DMS79 treated with DMSO at 0.1 percent for 48 hours (cell line): ENCODE data around the gene UBE2R2.
"Not testable (repeated sequence)": the region's sequence is repeated elsewhere in the genome, so short reads cannot be mapped to it uniquely, and the experiment has no call there.

ENCODE experiments used
- DNase-seq: peaks from one replicate; lab custom pipeline; 2025; lab: John Stamatoyannopoulos, UW

UBE2R2 gene, protein sequence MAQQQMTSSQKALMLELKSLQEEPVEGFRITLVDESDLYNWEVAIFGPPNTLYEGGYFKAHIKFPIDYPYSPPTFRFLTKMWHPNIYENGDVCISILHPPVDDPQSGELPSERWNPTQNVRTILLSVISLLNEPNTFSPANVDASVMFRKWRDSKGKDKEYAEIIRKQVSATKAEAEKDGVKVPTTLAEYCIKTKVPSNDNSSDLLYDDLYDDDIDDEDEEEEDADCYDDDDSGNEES

DNA sequence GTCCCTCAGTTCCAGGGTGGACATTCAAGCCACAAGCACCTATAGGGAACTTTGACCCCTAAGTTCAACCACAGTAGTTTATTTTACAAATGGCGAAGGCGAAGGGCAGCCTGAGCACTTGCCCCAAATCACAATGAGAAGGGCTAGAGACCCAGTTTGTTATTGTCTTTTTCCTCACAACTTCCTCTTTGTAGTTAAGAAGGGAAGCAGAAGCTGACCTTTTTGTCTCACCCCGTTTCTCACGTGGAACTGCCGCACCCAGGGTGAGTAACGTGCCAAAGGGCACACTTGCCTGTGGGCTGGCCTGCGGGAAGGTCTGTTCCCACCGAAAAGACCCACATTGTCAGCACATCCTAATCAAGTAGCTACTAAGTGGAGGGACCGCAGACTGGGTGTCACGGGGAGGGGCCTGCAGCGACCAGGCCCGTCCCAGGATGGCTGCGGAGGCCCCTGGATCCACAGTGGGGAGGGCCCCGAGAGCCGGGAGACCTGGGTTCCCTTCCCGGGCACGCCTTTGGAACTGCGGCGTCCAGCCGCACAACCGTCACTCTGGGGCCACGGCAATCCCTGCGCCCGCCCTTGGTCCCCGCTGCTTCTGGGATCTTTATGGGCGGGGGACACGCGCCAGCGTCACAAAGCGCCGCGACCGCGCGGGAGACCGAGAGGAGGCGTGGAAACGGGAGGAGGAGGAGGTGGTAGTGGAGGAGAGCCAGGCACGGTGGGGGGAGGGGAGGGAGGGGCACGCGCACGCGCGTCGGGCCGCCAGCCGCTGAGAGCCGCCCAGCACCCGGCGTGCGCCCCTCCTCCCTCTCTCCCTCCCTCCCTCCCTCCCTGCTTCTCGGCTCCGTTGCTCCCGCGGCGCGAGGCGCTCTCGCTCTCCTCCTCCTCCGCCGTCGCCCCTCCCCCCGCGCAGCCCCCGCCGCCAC lies at the start of gene UBE2R2:
Gene UBE2R2 (plus strand): TSS at position 834 of the 926 bp plus-strand sequence. CDS start 598 bp downstream, outside the sequence.
- DNase-seq: peak; percentile 91

DNA sequence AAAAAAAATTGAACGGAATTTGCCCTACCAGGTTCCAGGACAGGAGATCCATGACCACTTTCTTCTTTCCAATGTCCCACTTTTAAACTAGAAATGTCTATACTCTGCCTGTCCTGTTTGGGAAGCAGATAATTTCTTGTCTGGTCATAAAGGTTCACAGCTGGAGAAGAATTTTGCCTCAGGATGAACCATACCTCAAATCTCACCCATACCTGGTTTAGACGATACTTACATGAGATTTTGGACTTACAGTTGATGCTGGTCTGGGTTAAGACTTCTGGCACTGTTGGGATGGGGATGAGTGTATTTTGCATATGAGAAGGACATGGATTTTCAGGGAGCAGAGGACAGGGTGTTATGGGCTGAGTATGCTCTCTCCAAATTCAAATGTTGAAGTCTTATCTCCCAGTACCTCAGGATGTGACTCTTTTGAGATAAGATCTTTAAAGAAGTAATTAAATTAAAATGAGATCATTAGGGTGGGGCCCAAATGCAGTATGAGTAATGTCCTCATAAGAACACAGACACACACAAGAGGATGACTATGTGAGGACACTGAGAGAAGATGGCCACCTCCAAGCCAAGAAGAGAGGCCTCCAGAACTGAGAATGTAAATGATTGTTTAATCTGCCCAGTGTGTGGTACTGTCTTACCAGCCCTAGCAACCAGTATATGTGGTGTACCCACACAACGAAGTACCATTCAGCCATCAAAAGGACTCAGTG lies 46.6 kb upstream of the UBE2R2 start:
- DNase-seq: not testable (repeated sequence)

DNA sequence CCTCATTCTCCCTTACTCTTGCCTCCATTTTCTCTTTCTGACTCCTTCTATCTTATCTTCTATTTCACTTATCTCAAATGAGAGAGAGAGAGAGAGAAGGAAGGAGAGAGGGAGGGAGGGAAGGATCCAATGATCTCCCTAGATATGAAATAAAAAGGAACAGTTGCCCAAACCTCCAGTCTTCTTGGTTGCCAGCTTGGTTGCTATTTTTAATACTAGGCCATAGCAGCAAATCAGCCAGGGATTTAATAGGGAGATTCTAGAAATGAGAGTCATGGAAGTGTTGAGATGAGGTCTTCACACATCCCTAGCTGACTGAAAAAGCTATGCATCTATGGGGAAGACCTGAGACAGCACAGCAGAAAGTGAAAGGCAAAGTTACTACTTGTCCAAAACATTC lies 43.8 kb upstream of the UBE2R2 start:
- not testable (repeated sequence) for DNase-seq

DNA sequence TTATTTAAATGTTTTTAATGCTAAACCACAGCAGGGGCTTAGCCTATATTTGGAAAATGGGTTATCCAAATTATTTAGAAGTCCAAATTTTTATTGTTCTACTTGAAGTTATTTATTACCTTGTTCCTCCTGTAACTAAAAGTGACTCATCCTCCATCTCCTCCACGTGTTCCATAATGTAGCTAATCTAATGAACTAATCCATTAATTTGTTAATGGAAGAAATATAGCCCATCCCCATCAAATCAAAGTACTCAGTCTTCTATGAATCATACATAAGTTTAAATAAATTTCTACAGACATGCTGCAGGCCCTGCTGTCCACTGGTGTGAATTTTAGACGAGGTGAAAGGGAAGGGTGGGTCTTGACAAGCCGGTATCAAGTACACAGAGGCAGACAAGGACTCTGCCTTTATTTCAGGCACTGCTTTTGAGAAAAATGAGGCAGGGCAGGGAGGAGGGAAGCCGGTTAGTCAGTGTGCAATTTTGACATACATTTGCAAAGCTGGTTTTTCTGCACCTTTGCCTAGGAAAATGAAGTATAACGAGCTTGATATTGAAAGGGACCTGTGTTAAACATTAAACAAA lies 42.8 kb upstream of the UBE2R2 start:
- DNase-seq: not testable (repeated sequence)

DNA sequence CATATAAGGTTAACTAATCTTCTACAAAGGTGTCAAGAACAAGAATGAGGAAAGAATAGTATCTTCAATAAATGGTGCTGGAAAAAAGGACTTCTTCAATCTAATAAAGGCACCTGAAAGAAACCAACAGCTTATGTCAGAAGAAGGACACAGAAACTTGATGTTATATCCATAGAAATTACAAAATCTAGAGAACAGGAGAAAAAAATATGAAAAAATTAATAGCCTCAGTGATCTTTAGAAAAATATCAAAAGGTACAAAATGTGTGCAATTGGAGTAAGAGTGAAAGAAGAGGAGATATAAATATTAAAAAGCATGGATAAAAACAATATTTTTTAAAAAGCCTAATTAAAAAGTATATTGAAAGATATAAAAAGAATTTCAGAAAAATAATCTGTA lies 40.4 kb upstream of the UBE2R2 start:
- DNase-seq: no peak

DNA sequence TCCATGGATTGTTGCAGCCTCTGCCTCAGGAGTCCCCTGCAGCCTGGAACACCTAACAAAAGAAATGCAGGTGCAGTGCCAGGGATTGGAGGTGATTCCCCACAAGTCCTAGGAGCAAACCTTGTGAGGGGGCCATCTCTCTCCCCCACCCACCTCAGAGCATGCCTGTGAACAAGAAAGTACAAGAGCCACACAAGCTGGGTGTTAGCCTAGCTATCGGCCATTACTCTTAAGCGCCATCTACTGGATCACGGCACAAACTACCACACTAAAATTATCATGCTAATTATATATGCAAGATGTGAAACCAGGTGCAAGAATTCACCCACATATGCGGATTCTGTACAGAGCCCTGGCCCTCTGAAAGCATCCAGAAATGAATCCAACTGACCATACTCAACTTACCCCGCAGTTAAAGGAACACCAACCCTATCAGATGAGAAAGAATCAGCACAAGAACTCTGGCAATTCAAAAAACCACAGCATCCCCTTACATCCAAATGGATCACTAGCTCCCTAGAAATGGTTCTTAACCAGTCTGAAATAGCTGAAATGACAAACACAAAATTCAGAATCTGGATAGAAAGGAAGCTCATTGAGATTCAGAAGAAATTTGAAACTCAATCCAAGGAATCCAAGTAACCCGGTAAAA lies 38.1 kb upstream of the UBE2R2 start:
- peak; percentile 63 for DNase-seq

DNA sequence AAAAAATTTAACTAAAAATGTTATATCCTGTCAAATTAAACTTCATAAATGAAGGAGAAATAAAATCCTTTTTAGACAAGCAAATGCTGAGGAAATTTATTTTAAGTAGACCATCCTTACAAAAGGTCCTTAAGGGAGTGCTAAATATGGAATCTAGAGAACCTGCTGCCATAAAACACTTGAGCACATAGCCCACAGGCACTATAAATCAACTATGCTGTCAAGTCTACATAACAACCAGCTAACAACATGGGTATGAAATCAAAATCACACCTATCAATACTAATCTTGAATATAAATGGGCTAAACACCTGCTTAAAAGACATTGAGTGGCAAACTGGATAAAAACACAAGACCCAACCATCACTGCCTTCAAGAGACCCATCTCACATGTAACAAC lies 36.7 kb upstream of the UBE2R2 start:
- no peak for DNase-seq

DNA sequence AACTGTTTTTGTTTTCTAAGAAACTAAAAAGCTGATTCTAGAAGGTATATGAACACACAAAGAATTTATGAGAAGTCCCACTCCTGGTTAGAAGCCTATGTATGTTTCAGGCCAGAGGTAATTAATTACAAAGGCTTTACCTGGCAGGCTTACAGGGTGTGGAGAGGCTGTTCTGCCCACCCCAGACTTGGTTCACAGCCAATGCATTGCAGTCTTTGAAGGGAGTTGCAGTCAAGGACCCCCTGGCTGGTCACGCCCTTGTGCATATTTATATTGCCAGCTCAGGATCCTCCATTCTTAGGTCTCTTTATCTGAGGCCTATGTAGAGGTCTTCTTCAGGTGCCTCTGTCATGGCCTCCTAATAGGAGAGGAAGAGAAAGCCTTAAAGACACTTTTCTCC lies 35.2 kb upstream of the UBE2R2 start:
- DNase-seq: peak; percentile 66

DNA sequence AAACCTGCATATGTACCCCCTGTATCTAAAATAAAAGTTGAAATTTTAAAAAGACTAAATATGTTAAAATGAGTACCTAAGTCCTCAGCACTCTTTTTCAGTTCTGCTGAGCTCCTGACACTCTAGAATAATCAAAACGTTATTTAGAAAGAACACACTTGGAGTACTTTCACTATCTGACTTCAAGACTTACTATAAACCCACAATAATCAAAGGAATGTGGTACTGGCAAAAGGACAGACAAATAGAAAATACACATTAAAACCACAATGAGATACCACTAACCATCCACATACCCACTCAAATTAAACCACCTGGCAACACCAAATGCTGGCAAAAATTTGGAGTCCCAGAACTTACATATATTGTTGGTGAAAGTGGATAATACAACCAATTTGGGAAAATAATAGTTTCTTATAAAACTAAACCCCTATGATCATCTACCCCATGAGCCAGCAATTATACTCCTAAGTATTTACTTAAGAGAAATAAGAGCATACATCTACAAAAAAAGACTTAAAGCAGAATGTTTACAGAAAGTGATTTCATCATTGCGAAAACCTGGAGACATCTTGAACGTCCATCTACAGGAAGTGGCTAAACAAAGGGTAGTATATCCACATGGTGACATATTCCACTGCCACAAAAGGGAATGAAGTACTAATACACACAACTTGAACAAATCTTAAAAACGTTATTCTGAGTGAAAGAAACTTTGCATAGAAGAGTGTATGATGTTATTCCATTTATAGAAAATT lies 34.4 kb upstream of the UBE2R2 start:
- DNase-seq: no peak

DNA sequence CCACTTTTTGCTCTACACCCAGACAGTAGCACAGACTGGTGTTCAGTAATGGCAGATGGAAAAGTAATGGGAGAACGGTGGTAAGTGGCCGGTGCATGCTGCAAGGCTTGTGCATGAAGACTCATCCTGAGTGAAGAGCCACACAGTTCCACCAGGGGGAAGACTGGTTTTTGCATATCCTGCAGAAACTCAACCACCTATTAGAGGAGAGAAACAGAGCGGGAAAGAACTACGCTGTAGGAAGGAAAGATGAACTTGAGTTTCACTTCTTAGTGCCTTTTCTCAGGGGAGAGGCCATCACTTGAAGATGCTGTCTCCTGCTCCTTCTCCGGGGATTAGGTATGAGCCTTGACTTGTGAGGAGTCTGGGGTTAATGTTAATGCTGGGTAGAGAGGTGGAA lies 31.0 kb upstream of the UBE2R2 start:
- DNase-seq: no peak

DNA sequence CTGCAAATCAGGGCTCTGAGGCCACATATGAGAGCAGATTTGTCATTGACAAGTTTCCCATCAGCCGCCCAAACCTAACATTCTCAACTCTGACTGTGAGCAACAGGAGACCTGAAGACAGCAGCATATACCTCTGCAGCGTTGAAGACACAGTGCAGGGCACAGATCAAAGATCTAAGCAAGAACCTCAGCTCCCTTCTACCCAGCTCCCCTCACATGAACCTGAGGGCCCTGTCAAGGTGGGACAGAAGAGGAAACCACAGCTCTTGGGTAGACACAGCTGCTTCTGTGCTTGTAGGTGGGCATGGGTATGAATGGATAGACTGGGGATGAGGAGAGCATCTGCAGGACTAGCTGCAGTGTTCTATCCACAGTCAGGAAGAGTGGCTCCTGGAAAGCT lies 30.3 kb upstream of the UBE2R2 start:
- DNase-seq: no peak

DNA sequence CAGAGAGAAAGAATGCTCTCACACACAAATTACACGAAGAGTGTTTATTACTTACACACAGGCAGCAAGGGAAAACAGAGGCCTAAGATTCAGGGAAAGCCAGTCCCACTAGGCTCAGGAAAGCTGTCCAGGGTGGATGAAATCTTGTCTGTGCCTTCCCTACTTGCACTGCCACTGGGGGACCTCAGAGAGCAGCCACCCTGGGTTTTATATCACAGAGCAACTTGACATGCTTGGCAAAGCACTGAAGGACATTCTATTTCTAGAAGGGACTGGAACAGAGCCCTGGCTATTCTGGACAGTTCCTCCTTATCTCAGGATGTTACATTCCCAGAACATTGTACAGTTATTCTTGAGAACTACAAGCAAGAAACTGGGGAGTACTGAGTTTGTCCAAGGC lies 29.1 kb upstream of the UBE2R2 start:
- no peak for DNase-seq

DNA sequence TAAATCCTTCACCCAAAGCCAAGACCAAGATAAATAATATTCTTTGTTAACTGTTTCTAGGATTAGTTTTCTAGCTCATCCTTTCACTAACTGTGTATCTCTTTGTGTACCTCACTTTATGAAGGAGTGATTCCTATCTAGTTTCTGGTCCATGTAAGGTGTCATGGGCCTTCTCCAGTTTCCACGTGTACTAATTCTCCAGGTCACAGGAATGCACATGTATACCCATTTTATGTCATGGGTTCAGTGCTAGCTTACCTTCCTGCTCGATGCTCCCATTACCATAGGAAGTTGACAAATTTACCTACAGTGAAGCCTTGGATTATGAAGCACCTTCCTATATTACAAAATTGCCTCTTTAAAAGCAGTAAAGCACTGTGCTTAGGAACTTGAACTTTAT lies 27.5 kb upstream of the UBE2R2 start:
- DNase-seq: not testable (repeated sequence)

DNA sequence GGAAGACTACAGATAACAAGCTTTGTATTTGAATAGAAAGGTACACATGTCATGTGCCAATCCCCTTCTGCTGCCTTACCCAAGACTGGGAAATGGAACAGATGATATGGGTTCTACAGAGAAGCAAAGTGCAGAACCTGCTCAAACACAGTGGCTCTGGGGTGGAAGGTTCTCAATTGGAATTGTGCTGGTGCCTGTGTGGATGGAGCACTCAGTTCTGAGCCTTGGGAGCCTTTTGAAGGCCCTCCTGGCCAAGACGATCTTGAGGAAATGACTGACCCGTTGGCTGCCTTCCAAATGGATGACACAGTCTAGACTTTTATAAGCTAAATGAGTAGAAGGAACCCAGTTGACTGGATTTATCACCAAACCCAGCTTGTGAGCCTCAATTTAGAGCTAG lies 25.8 kb upstream of the UBE2R2 start:
- no peak for DNase-seq

DNA sequence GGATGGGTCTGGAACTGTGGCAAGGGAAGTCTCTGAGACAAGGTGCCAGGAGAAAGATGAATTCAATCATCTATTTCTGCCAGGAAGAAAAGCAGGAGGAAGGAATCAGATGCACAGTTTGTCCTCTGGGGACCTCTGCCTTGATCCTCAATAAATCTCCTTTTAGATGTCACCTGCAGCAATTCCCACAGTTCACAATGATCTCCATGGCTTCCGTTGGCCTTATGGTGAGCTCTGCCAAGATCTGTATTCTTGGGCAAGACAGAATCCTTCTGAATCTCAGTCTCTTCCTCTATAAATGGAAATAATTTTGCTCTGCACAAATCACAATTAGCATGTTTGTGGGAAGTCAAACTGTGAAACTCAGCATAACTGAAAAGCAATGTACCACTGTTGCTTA lies 23.5 kb upstream of the UBE2R2 start:
- DNase-seq: not testable (repeated sequence)

DNA sequence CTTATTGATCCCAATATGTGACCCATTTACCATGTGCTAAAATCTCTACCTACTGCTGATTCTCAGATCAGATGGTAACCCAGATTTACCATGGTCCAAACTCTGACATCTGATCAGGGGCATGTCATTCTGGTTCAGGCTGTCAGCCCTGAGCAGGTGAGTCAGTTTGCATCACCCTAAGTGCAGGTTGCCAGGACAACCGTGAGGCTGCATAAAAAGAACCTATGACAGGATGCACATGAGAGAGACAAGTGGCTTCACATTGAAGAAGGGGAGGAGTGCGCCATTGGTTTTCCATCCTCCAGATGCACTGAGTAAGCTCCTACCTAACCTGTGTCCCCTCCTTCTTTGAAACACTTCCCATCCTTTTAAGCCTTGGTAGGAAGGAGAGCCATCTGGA lies 22.4 kb upstream of the UBE2R2 start:
- peak; percentile 50 for DNase-seq

DNA sequence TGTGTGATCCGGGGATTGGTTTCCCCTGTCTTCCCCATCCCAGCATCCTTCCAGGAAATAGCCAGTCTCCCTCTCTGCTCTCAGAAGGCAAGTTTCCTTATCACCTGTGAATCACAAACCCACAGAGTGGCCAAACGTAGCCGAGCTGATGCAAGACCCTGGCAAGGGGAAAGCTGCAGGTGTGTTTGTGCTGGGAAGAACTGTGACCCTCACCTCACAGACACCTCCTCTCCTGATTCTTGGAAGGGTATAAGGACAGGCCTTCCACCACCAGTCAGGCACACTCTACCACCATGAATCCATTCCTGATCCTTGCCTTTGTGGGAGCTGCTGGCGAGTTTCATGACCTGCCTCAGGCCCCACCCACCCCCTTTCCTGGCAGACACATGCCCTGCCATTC lies 21.7 kb upstream of the UBE2R2 start, which contains the start of gene PRSS3:
Gene PRSS3 (plus strand): TSS at position 281 of the 400 bp plus-strand sequence. CDS start 13 bp downstream, at position 294.
- DNase-seq: peak; percentile 75

DNA sequence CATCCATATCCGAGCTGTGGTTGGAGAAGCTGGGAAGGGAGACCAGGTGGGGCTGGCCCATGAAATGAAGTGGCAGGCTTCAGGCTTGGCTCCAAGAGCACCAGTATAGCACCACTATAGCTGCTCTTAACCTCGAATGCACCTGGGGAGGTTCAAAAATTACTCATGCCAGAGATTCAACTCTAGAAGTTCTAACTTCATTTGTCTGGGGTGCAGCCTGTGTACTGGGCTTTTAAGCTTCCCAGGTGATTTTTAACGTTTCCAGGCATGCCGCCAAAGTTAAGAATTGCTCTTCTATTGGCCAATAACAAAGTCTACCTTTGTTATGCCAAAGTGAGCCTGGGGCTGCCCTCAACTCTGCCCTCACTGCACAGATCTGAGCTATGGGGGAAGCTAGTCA lies 21.1 kb upstream of the UBE2R2 start:
- peak; percentile 96 for DNase-seq

DNA sequence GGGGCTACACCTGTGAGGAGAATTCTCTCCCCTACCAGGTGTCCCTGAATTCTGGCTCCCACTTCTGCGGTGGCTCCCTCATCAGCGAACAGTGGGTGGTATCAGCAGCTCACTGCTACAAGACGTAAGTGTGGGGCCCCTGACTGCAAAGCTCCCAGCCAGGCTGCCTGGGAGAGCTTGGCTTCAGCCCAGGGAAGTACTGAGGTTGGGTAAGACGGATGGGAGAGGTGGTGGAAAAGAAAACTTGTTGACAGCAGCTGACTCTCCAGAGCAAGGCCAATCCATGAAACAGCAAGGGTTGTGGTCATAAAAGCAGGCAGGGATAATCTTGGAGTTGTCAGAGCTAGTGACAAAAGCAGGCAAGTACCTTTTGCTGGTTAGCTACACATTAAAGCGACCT lies 20.3 kb upstream of the UBE2R2 start:
- peak; percentile 18 for DNase-seq

DNA sequence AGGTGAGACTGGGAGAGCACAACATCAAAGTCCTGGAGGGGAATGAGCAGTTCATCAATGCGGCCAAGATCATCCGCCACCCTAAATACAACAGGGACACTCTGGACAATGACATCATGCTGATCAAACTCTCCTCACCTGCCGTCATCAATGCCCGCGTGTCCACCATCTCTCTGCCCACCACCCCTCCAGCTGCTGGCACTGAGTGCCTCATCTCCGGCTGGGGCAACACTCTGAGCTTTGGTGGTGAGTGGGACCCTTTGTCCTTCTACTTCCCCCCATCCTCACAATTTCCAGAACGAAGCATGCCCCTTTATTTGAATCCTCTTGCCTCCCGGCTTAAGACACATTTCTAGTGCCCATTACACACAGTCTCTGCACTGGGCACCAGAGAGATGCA lies 19.1 kb upstream of the UBE2R2 start:
- DNase-seq: no peak

DNA sequence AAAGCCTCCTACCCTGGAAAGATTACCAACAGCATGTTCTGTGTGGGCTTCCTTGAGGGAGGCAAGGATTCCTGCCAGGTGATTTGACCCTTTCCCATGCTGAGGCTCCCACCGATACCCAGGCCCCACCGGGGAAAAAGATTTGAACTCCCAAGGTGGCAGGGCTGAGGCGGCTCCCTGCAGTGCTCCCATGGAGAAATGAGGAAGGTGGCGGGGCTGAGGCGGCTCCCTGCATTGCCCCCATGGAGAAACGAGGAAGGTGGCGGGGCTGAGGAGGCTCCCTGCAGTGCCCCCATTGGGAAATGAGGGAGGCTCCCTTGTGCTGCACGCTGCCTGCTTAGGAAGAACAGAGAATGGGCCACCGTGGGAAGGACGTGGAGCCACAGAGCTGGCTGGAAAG lies 18.4 kb upstream of the UBE2R2 start:
- no peak for DNase-seq
